ENCODE data around the gene HOXA6.

DNA sequence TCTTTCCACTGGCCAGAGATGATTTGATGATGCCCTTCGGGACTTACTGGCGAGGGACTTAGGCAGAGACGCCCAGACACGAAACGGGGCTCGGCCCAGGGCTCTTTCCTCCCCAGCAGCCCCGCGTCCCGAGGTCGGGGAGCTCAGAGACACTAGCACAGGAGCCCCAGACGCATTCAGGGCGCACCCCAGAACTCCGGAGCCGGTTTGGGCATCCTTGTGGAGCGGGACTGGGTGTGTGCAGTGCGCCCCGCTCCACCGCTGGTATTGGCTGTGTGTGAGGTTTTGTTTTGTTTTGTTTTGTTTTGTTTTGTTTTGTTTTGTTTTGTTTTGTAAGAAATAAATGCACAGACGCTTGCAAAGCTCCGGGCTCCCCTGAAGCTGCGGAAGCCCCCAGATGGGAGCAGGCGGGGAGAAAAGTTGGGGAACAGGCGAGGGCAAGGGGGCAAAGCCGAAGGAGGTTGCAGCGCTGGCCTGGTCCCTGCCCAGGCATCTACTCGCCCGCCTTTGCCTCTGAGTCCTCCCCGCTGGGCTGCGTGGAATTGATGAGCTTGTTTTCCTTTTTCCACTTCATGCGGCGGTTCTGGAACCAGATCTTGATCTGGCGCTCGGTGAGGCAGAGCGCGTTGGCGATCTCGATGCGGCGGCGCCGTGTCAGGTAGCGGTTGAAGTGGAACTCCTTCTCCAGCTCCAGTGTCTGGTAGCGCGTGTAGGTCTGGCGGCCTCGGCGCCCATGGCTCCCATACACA, 2.2 kb downstream of the HOXA6 start:
- TF ChIP-seq JUND (IDR thresholded peaks at IDR 0.05) (no peak), POLR2A (IDR thresholded peaks at IDR 0.05; ENCODE audit: borderline replicate concordance, extremely low read depth, insufficient read depth, insufficient read length) (no peak), FOSL1 (IDR thresholded peaks at IDR 0.05; ENCODE audit: low read depth) (no peak), ZNF274 (IDR thresholded peaks at IDR 0.05; ENCODE audit: low read depth, low read length) (no peak)
- TF ChIP-seq, protein P1, sequence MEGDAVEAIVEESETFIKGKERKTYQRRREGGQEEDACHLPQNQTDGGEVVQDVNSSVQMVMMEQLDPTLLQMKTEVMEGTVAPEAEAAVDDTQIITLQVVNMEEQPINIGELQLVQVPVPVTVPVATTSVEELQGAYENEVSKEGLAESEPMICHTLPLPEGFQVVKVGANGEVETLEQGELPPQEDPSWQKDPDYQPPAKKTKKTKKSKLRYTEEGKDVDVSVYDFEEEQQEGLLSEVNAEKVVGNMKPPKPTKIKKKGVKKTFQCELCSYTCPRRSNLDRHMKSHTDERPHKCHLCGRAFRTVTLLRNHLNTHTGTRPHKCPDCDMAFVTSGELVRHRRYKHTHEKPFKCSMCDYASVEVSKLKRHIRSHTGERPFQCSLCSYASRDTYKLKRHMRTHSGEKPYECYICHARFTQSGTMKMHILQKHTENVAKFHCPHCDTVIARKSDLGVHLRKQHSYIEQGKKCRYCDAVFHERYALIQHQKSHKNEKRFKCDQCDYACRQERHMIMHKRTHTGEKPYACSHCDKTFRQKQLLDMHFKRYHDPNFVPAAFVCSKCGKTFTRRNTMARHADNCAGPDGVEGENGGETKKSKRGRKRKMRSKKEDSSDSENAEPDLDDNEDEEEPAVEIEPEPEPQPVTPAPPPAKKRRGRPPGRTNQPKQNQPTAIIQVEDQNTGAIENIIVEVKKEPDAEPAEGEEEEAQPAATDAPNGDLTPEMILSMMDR (IDR thresholded peaks at IDR 0.05 in 2 of 3, conservative IDR thresholded peaks at IDR 0.05 in 1 of 3; ENCODE audit: borderline replicate concordance in 1 of 3, insufficient read depth in 1 of 3, low read depth in 2 of 3, low read length in 2 of 3) = no peak

Measured in HCT116 (cell line).